GM21528 (cell line): ENCODE data around the gene CACNA2D1.
"Not testable (repeated sequence)": the region's sequence is repeated elsewhere in the genome, so short reads cannot be mapped to it uniquely, and the experiment has no call there.

Experiments used
- ATAC-seq: cut with Tn5 transposase; IDR thresholded peaks from one replicate; pipeline ENCODE4 v1.9.1; 2021; ENCODE audit warnings: mild to moderate bottlenecking, moderate library complexity; ENCODE audit not compliant: unreplicated experiment, low FRiP score

The CACNA2D1 gene

GRCh38 chr7:82435769-82436168, 7.8 kb downstream of the CACNA2D1 start:
- ATAC-seq, result no peak

- ATAC-seq, result no peak
These were observed 9.1 kb downstream of the CACNA2D1 start for GRCh38 chr7:82434275-82435022.

- no peak for ATAC-seq
These were observed 10.1 kb downstream of the CACNA2D1 start for GRCh38 chr7:82433507-82433906.

- ATAC-seq, result not testable (repeated sequence)
These were observed 10.8 kb downstream of the CACNA2D1 start for GRCh38 chr7:82432743-82433142.

- no peak for ATAC-seq
These were observed 12.8 kb downstream of the CACNA2D1 start for GRCh38 chr7:82430500-82431465.

- no peak for ATAC-seq
These were observed 14.2 kb downstream of the CACNA2D1 start for GRCh38 chr7:82429408-82429807.

GRCh38 chr7:82428186-82428961, 15.2 kb downstream of the CACNA2D1 start:
- no peak for ATAC-seq

GRCh38 chr7:82423446-82423845, 20.1 kb downstream of the CACNA2D1 start:
- ATAC-seq, result no peak

GRCh38 chr7:82419200-82419599, 24.4 kb downstream of the CACNA2D1 start:
- ATAC-seq, result no peak

GRCh38 chr7:82417898-82418297, 25.7 kb downstream of the CACNA2D1 start:
- no peak for ATAC-seq

GRCh38 chr7:82416402-82416801, 27.2 kb downstream of the CACNA2D1 start:
- ATAC-seq, result no peak

- no peak for ATAC-seq
These were observed 29.2 kb downstream of the CACNA2D1 start for GRCh38 chr7:82414389-82414788.

GRCh38 chr7:82413237-82413636, 30.3 kb downstream of the CACNA2D1 start:
- no peak for ATAC-seq

GRCh38 chr7:82411732-82412131, 31.8 kb downstream of the CACNA2D1 start:
- ATAC-seq, result no peak

- no peak for ATAC-seq
These were observed 33.1 kb downstream of the CACNA2D1 start for GRCh38 chr7:82410461-82410860.

GRCh38 chr7:82406937-82407336, 36.6 kb downstream of the CACNA2D1 start:
- ATAC-seq, result no peak

- no peak for ATAC-seq
These were observed 38.3 kb downstream of the CACNA2D1 start for GRCh38 chr7:82405301-82405700.

GRCh38 chr7:82404652-82405051, 38.9 kb downstream of the CACNA2D1 start:
- no peak for ATAC-seq

GRCh38 chr7:82404094-82404493, 39.5 kb downstream of the CACNA2D1 start:
- no peak for ATAC-seq

GRCh38 chr7:82397879-82398524, 45.6 kb downstream of the CACNA2D1 start:
- ATAC-seq, result no peak
